ENCODE results near the gene SLC4A2. TPM values are rescaled to one million over a fixed set of nuclear protein-coding genes. Genes with fewer than 3 reads are reported as not detected.

The SLC4A2 gene
- total and polyA plus RNA-seq, 8 donors = 81.7 to 205 (median 104) TPM

DNA sequence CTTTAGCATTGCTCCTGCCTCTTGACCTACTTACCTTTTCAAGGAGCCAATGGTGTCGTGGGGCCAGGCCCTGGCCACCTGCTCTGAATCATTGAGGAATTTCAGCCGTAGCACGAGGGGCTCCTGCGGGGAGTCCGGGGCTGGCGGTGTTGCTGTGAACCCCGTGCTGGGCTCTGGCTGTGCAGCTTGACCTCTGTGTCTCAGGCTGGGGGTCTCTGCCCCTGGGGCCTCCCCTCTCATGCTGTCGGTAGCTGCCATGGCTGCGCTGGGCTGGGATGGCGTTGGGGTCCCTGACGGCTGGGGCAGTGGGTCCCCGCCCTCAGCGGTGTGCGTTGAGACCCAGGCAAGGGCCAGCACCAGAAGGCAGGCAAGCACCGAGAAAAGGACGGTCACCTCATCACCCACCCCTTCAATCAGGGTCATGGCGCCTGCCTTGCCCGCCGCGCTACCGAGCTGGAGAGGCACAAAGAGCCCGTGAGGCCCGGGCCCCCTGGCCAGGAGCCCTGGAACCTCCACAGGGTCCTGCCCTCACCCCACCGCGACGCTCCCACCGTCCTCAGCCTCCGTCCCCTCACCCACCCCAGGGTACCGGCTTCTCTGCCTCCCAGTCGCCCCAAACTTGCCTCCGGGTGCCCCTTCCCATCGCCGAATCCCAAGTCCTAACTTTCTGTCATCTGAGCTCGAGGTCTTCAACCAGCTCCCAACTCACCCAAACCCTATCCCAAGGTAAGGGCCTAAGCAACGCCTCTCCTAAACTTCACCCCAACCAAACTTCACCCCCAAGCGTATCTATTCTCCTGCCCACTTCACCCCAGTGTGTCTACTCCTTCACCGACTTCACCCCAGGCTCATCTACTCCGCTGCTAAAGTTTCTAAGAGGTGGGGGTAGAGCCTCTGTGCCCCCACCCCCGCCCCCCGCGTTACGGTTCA is 23.0 kb downstream of the SLC4A2 start:
- no peak for ATAC-seq
- Histone ChIP-seq H3K9me3 (no peaks in the 10 kb centered on the region), H3K4me3 (peak overlapping the region; percentile 65 to 98), H3K4me1 (peaks cover 39 to 72% of the 10 kb centered on the region in 2 donors), H3K27me3 (peaks cover 0 to 6% of the 10 kb centered on the region in 2 donors), H3K36me3 (no peaks in the 10 kb centered on the region), H3K27ac (peak overlapping the region; percentile 91)
- intact Hi-C loops (cut with DNase I) = no loop called here
- TF ChIP-seq, protein P1, sequence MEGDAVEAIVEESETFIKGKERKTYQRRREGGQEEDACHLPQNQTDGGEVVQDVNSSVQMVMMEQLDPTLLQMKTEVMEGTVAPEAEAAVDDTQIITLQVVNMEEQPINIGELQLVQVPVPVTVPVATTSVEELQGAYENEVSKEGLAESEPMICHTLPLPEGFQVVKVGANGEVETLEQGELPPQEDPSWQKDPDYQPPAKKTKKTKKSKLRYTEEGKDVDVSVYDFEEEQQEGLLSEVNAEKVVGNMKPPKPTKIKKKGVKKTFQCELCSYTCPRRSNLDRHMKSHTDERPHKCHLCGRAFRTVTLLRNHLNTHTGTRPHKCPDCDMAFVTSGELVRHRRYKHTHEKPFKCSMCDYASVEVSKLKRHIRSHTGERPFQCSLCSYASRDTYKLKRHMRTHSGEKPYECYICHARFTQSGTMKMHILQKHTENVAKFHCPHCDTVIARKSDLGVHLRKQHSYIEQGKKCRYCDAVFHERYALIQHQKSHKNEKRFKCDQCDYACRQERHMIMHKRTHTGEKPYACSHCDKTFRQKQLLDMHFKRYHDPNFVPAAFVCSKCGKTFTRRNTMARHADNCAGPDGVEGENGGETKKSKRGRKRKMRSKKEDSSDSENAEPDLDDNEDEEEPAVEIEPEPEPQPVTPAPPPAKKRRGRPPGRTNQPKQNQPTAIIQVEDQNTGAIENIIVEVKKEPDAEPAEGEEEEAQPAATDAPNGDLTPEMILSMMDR (IDR thresholded peaks at IDR 0.05) = no peak
- DNase-seq = peak in 2 of 4 donors; percentile 36 to 80

DNA sequence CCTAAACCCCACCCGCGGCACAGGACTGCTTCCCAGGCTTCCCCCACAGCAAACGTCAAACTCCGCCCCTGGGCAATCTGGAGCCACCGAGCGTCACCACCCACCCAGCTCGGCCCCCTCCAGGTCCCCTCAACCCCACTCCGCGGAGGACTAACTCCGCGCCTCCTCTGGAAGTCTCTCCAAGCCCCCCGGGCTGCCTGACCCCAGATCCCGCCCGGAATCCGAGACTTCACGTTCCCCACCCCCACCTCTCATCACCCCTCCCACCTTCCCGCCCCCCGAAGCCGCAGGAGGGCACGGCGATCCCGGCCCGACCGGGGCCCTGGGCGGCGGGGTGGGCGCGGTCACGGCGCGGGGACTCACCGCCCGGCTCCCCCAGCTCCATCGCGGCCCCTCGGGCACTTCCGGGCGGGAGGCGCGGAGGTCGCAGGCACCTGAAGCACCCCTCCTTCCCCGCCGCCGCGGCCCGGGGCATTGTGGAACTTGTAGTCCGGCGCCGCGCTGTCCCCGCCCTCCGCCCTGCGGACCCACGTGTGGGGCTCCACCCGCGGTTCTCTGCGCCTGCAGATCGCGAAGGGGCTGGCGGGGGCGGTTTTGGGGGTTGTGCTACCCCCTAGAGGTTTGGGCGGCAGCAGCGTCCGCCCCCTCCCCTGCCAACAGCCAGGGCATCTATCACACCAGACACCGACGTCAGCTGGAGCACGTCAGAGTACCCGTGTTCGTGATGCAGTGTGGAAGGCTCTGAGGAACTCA is 23.9 kb downstream of the SLC4A2 start, which contains the start of gene TMUB1:
Gene TMUB1, minus strand, starts transcription at position 423 of the 753 bp plus-strand sequence. CDS start 930 bp downstream, outside the sequence.
- intact Hi-C loops (cut with DNase I) = no loop called here
- peak in 3 of 4 donors; percentile 61 to 97 (median 86) for DNase-seq
- H3K27me3 ChIP-seq = peaks cover 0 to 12% of the 10 kb centered on the region in 2 donors
- no peaks in the 10 kb centered on the region for H3K36me3 ChIP-seq
- peaks cover 47 to 74% of the 10 kb centered on the region in 2 donors for H3K4me1 ChIP-seq
- no peaks in the 10 kb centered on the region for H3K9me3 ChIP-seq
- peak within 1 kb of the TSS; percentile 65 to 98 for H3K4me3 ChIP-seq
- peak; percentile 38 for ATAC-seq
- TF ChIP-seq, protein P1 (IDR thresholded peaks at IDR 0.05) = no peak
- peak within 1 kb of the TSS; percentile 91 for H3K27ac ChIP-seq

DNA sequence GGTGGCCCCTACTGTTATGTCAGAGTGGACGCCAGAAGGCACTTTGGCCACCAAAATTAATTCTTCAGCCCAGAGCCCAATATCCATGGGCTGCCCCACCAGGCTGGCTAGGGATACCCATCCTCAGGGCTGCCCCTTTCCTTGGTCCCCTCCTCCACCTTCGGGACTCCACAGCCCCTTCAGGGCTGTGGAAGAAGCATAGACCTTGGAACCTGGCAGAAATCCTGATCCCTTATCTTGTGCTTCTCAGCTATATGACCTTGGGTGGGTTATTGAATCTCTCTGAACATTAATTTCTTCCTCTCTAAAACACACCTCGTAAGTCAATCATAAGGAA is 24.4 kb downstream of the SLC4A2 start:
- ATAC-seq (no peak), DNase-seq (no peak)
- intact Hi-C loops (cut with DNase I) = no loop called here
- Histone ChIP-seq H3K27ac (peak overlapping the region in 1 of 2 donors; percentile 91), H3K36me3 (no peaks in the 10 kb centered on the region), H3K4me3 (peak overlapping the region; percentile 65 to 98), H3K4me1 (peaks cover 47 to 74% of the 10 kb centered on the region in 2 donors), H3K9me3 (no peaks in the 10 kb centered on the region), H3K27me3 (peaks cover 0 to 12% of the 10 kb centered on the region in 2 donors)
- TF ChIP-seq, protein P1 (IDR thresholded peaks at IDR 0.05) = no peak

DNA sequence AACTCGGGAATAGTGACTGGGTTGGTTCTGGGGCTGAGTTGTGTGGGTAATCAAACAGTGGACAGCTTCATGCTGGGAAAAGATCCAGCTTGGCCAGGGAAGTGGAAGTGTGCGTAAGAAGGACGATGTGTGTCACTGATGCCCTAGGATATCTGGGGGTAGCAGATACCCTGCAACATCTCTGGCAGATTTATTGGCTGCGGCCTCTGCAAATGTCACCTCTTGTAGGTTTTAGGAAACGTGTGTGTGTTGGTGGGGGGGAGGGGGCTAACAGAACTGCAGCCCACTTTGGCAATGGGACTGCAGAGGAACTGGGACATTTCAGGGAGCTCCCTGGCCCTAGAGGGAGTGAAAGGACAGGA is 25.9 kb downstream of the SLC4A2 start:
- Histone ChIP-seq H3K4me1 (peaks cover 49 to 75% of the 10 kb centered on the region in 2 donors), H3K27ac (peak overlapping the region; percentile 87 to 90), H3K4me3 (peak overlapping the region; percentile 26 to 87), H3K9me3 (no peaks in the 10 kb centered on the region), H3K36me3 (no peaks in the 10 kb centered on the region), H3K27me3 (peaks cover 0 to 12% of the 10 kb centered on the region in 2 donors)
- ATAC-seq (no peak), DNase-seq (no peak)
- intact Hi-C loops (cut with DNase I) = no loop called here
- TF ChIP-seq, protein P1 (IDR thresholded peaks at IDR 0.05) = no peak
